HepG2 (cell line): ENCODE measurements around the gene MACROD2. TPM values are rescaled to one million over a fixed set of nuclear protein-coding genes. Genes with fewer than 3 reads are reported as not detected.

Experiments
- ATAC-seq: fragments of 200-7000 bp; cut with Tn5 transposase; 3 replicates; pipeline ENCODE4 v1.9.1; 2020; ENCODE audit warnings: mild to moderate bottlenecking, moderate library complexity
- BruUV-seq: library from RNA; stranded (reverse); fragments of 400-500 nt; replicated peaks from 2 replicates; lab custom pipeline; 2021; lab: Mats Ljungman, UMichigan
- CTCF ChIA-PET: fragments of 300-600 bp; formaldehyde crosslinking; extraction: SDS; loops from one replicate; lab custom pipeline; 2021; ENCODE audit warnings: low total read pairs, inconsistent platforms, low intra/inter-chr PET ratio; lab: Yijun Ruan, JAX
- POLR2A ChIA-PET: fragments of 350-600 bp; sonication (Branson Sonifier 250); formaldehyde crosslinking; loops from one replicate; lab custom pipeline; 2020; ENCODE audit warnings: antibody characterized with exemption, inconsistent platforms; lab: Yijun Ruan, JAX
- DNase-seq: peaks from one replicate; pipeline ENCODE4 v3.0.0-alpha.2; 2015; ENCODE audit warnings: low spot score
- FAIRE-seq: peaks from 3 replicates; lab custom pipeline; 2011; peaks lifted over from hg19 to GRCh38; lab: Jason Lieb, UNC
- H2AFZ ChIP-seq: one replicate; pipeline ENCODE4 v1.6.1; 2011; ENCODE audit warnings: low read length, inconsistent platforms
- H3K27ac ChIP-seq: fragments of 300-600 bp; 3 replicates; pipeline ENCODE4 v1.8.0; 2011; ENCODE audit warnings: mixed run types, mild to moderate bottlenecking, mixed read lengths, low read length, inconsistent platforms; ENCODE audit not compliant: insufficient read depth; ENCODE audit errors: extremely low read length
- H3K27me3 ChIP-seq, 2 experiments: fragments of 200-600 bp in 1 of 2; 2 replicates in 1 of 2; 3 replicates in 1 of 2; pipeline versions ENCODE4 v1.6.0 to v1.8.0; 2011; ENCODE audit warnings: low read length in 2 of 2, mild to moderate bottlenecking in 2 of 2, moderate library complexity in 2 of 2, inconsistent platforms in 1 of 2; ENCODE audit not compliant: insufficient read depth in 2 of 2, control insufficient read depth in 1 of 2
- H3K36me3 ChIP-seq, 2 experiments: fragments of 200-600 bp in 1 of 2; replicated peaks in 1 of 2; 2 replicates in 1 of 2; 3 replicates in 1 of 2; pipeline versions ENCODE4 v1.5.1 to v1.8.0; 2011; ENCODE audit warnings: low read length in 2 of 2, inconsistent platforms in 1 of 2; ENCODE audit not compliant: insufficient read depth in 2 of 2, control insufficient read depth in 1 of 2
- H3K4me1 ChIP-seq: 2 replicates; pipeline ENCODE4 v1.5.1; 2012; ENCODE audit warnings: low read length, inconsistent platforms; ENCODE audit not compliant: insufficient read depth
- H3K4me2 ChIP-seq: 2 replicates; pipeline ENCODE4 v1.6.0; 2011; ENCODE audit warnings: low read depth, low read length, inconsistent platforms
- H3K4me3 ChIP-seq, 3 experiments: fragments of 200-600 bp in 1 of 3; sonication (generic), shearing (Covaris generic) in 1 of 3; replicated peaks in 1 of 3; 2 replicates each; pipeline ENCODE4 v1.5.1; 2011 to 2016; ENCODE audit warnings: low read length in 3 of 3, inconsistent platforms in 2 of 3, low read depth in 2 of 3, mild to moderate bottlenecking in 2 of 3, control low read depth in 1 of 3, mixed read lengths in 1 of 3; ENCODE audit not compliant: insufficient read depth in 1 of 3
- H3K79me2 ChIP-seq: one replicate; pipeline ENCODE4 v1.6.1; 2011; ENCODE audit warnings: low read length, inconsistent platforms; ENCODE audit not compliant: insufficient read depth
- H3K9ac ChIP-seq: 2 replicates; pipeline ENCODE4 v1.6.0; 2011; ENCODE audit warnings: mild to moderate bottlenecking, low read depth, low read length, inconsistent platforms; ENCODE audit not compliant: insufficient read depth
- H3K9me3 ChIP-seq: 2 replicates; pipeline ENCODE4 v1.5.1; 2012; ENCODE audit warnings: mild to moderate bottlenecking, low read length
- H4K20me1 ChIP-seq: 2 replicates; pipeline ENCODE4 v1.6.0; 2011; ENCODE audit warnings: inconsistent platforms, mild to moderate bottlenecking, low read length, moderate library complexity; ENCODE audit not compliant: insufficient read depth
- EHMT2 ChIP-seq: fragments of 200-600 bp; sonication (generic); IDR thresholded peaks from 2 replicates; pipeline ENCODE4 v1.7.0; 2017; ENCODE audit warnings: antibody characterized with exemption, low read depth, low read length, borderline replicate concordance
- HNF4G ChIP-seq, 2 experiments: sonication (generic) in 1 of 2; formaldehyde crosslinking in 1 of 2; IDR thresholded peaks; 2 replicates each; pipeline versions ENCODE4 v1.4.0 to v1.6.1; 2011 to 2020; ENCODE audit warnings: borderline replicate concordance in 2 of 2, low read depth in 2 of 2, mild to moderate bottlenecking in 2 of 2, low read length in 1 of 2, missing genetic modification reagents in 1 of 2, moderate library complexity in 1 of 2
- KAT8 ChIP-seq: IDR thresholded peaks from 2 replicates; pipeline ENCODE4 v1.6.1; 2016; ENCODE audit warnings: missing genetic modification reagents, missing compliant biosample characterization
- MXI1 ChIP-seq: IDR thresholded peaks from 3 replicates; pipeline ENCODE4 v1.6.1; 2012; ENCODE audit warnings: low read depth, low read length, inconsistent platforms, borderline replicate concordance
- NR1H2 ChIP-seq: sonication (generic); formaldehyde crosslinking; IDR thresholded peaks from 2 replicates; pipeline ENCODE4 v1.8.1; 2022; ENCODE audit warnings: low read depth, missing genetic modification reagents, borderline replicate concordance
- REL ChIP-seq: sonication (generic); formaldehyde crosslinking; conservative IDR thresholded peaks from 2 replicates; pipeline ENCODE4 v1.8.0; 2022; ENCODE audit warnings: mild to moderate bottlenecking, missing genetic modification reagents, moderate library complexity
- RFX3 ChIP-seq: IDR thresholded peaks from 2 replicates; pipeline ENCODE4 v1.6.1; 2016; ENCODE audit warnings: missing biosample characterization, missing genetic modification reagents
- SCMH1 ChIP-seq: sonication (generic); formaldehyde crosslinking; IDR thresholded peaks from 2 replicates; pipeline ENCODE4 v1.9.0; 2021; ENCODE audit warnings: missing genetic modification reagents, mild to moderate bottlenecking, borderline replicate concordance
- SNAPC5 ChIP-seq: sonication (generic); formaldehyde crosslinking; IDR thresholded peaks from 2 replicates; pipeline ENCODE4 v1.8.1; 2023; ENCODE audit warnings: mild to moderate bottlenecking, missing genetic modification reagents, borderline replicate concordance
- TRIM24 ChIP-seq: sonication (generic); formaldehyde crosslinking; IDR thresholded peaks from 2 replicates; pipeline ENCODE4 v1.8.0; 2022; ENCODE audit warnings: mild to moderate bottlenecking, missing genetic modification reagents
- ZMYM4 ChIP-seq: sonication (generic); formaldehyde crosslinking; IDR thresholded peaks from 2 replicates; pipeline ENCODE4 v1.8.1; 2023; ENCODE audit warnings: mild to moderate bottlenecking, missing genetic modification reagents
- ZNF3 ChIP-seq: IDR thresholded peaks from 2 replicates; pipeline ENCODE4 v1.7.0; 2017; ENCODE audit warnings: inconsistent platforms
- ZNF333 ChIP-seq: sonication (generic); formaldehyde crosslinking; IDR thresholded peaks from 2 replicates; pipeline ENCODE4 v1.4.0; 2020; ENCODE audit warnings: mild to moderate bottlenecking, missing genetic modification reagents, borderline replicate concordance
- ZNF607 ChIP-seq: sonication (generic); formaldehyde crosslinking; IDR thresholded peaks from 2 replicates; pipeline ENCODE4 v1.5.1; 2020; ENCODE audit warnings: missing genetic modification reagents, mild to moderate bottlenecking, borderline replicate concordance
- ZNF670 ChIP-seq: sonication (generic); formaldehyde crosslinking; IDR thresholded peaks from 2 replicates; pipeline ENCODE4 v1.8.0; 2022; ENCODE audit warnings: mild to moderate bottlenecking, missing genetic modification reagents, borderline replicate concordance
- ZNF678 ChIP-seq: sonication (generic); formaldehyde crosslinking; IDR thresholded peaks from 2 replicates; pipeline ENCODE4 v1.4.0; 2020; ENCODE audit warnings: mild to moderate bottlenecking, missing genetic modification reagents
- ZZZ3 ChIP-seq: sonication (generic); formaldehyde crosslinking; IDR thresholded peaks from 2 replicates; pipeline ENCODE4 v1.4.0; 2020; ENCODE audit warnings: missing genetic modification reagents, mild to moderate bottlenecking, borderline replicate concordance
- WGBS: methylation state at CpG from one replicate; pipeline ENCODE4 v1.1.6; 2017; ENCODE audit warnings: low lambda C conversion rate; 5-methylcytosine and 5-hydroxymethylcytosine counted together
- in situ Hi-C: cut with HindIII; loops from 2 replicates; pipeline ENCODE4 v1.10.0; 2017; ENCODE audit warnings: low pct_unique_long_range_greater_than_20kb; ENCODE audit not compliant: extremely low pct_ligation_motif_present
- intact Hi-C: fragments of 100-400 bp; cut with micrococcal nuclease; formaldehyde crosslinking; loops from one replicate; pipeline ENCODE4 v1.10.0; 2022; ENCODE audit not compliant: unreplicated experiment
- polyA plus RNA-seq, 8 experiments: library from polyadenylated mRNA; depleted of rRNA in 3 of 8; stranded (reverse) in 7 of 8; unstranded in 1 of 8; fragments of >200 nt; fragmentation: Illumina TruSeq in 4 of 8; extraction: Trizol in 4 of 8; gene quantifications; 2 replicates each; pipeline versions ENCODE4 v1.2.1 to v1.2.3, GENCODE V29; 2011 to 2016; ENCODE audit warnings: low read depth in 4 of 8, missing spikeins in 1 of 8, mixed read lengths in 1 of 8; ENCODE audit not compliant: insufficient read depth in 1 of 8
- total RNA-seq, 5 experiments: library from RNA; depleted of rRNA; stranded (reverse); fragments of >200 nt; fragmentation: Illumina TruSeq; extraction: Trizol; gene quantifications; 2 replicates each; pipeline ENCODE4 v1.2.3, GENCODE V29; 2016; ENCODE audit warnings: low read depth in 1 of 5
- TF ChIP-seq, protein P1 (sequence below): sonication (generic); formaldehyde crosslinking; IDR thresholded peaks from 2 replicates; pipeline ENCODE4 v1.5.0; 2020; ENCODE audit warnings: mild to moderate bottlenecking, missing genetic modification reagents, borderline replicate concordance

Gene MACROD2
- total and polyA plus RNA-seq, 2 of the 13 experiments (the other 11 are each of a cell fraction or from before 2014, with no cell fraction given): 0.13 to 0.51 TPM

- in situ Hi-C loops: no loop called here
These were observed 1638.8 kb downstream of the MACROD2 start for GRCh38 chr20:15634102-15634501.

More at GRCh38 chr20:15634102-15634501, 1638.8 kb downstream of the MACROD2 start:
- H2AFZ ChIP-seq: no peak overlapping the region
- no peak for DNase-seq
- no peaks in the 10 kb centered on the region for H3K4me1 ChIP-seq
- no peak for TF ChIP-seq EHMT2
- no peak for TF ChIP-seq RFX3 (CRISPR knock-in tag)
- no peak for TF ChIP-seq ZNF678 (CRISPR knock-in tag)
- no peak for TF ChIP-seq ZNF670 (CRISPR knock-in tag)
- no peak for TF ChIP-seq NR1H2
- no peak for TF ChIP-seq SNAPC5 (CRISPR knock-in tag)
- TF ChIP-seq ZNF3 (CRISPR knock-in tag): no peak
- no peak for TF ChIP-seq REL (CRISPR knock-in tag)
- no peak for TF ChIP-seq TRIM24 (CRISPR knock-in tag)
- TF ChIP-seq ZMYM4 (CRISPR knock-in tag): no peak
- TF ChIP-seq, protein P1, sequence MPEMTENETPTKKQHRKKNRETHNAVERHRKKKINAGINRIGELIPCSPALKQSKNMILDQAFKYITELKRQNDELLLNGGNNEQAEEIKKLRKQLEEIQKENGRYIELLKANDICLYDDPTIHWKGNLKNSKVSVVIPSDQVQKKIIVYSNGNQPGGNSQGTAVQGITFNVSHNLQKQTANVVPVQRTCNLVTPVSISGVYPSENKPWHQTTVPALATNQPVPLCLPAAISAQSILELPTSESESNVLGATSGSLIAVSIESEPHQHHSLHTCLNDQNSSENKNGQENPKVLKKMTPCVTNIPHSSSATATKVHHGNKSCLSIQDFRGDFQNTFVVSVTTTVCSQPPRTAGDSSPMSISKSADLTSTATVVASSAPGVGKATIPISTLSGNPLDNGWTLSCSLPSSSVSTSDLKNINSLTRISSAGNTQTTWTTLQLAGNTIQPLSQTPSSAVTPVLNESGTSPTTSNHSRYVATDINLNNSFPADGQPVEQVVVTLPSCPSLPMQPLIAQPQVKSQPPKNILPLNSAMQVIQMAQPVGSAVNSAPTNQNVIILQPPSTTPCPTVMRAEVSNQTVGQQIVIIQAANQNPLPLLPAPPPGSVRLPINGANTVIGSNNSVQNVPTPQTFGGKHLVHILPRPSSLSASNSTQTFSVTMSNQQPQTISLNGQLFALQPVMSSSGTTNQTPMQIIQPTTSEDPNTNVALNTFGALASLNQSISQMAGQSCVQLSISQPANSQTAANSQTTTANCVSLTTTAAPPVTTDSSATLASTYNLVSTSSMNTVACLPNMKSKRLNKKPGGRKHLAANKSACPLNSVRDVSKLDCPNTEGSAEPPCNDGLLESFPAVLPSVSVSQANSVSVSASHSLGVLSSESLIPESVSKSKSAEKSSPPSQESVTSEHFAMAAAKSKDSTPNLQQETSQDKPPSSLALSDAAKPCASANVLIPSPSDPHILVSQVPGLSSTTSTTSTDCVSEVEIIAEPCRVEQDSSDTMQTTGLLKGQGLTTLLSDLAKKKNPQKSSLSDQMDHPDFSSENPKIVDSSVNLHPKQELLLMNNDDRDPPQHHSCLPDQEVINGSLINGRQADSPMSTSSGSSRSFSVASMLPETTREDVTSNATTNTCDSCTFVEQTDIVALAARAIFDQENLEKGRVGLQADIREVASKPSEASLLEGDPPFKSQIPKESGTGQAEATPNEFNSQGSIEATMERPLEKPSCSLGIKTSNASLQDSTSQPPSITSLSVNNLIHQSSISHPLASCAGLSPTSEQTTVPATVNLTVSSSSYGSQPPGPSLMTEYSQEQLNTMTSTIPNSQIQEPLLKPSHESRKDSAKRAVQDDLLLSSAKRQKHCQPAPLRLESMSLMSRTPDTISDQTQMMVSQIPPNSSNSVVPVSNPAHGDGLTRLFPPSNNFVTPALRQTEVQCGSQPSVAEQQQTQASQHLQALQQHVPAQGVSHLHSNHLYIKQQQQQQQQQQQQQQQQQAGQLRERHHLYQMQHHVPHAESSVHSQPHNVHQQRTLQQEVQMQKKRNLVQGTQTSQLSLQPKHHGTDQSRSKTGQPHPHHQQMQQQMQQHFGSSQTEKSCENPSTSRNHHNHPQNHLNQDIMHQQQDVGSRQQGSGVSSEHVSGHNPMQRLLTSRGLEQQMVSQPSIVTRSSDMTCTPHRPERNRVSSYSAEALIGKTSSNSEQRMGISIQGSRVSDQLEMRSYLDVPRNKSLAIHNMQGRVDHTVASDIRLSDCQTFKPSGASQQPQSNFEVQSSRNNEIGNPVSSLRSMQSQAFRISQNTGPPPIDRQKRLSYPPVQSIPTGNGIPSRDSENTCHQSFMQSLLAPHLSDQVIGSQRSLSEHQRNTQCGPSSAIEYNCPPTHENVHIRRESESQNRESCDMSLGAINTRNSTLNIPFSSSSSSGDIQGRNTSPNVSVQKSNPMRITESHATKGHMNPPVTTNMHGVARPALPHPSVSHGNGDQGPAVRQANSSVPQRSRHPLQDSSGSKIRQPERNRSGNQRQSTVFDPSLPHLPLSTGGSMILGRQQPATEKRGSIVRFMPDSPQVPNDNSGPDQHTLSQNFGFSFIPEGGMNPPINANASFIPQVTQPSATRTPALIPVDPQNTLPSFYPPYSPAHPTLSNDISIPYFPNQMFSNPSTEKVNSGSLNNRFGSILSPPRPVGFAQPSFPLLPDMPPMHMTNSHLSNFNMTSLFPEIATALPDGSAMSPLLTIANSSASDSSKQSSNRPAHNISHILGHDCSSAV: no peak
- no peak for TF ChIP-seq SCMH1 (CRISPR knock-in tag)
- TF ChIP-seq ZNF333 (CRISPR knock-in tag): no peak
- no peak for TF ChIP-seq HNF4G (IDR thresholded peaks at IDR 0.05; ENCODE audit: borderline replicate concordance, low read depth, low read length)
- no peak for TF ChIP-seq HNF4G (CRISPR knock-in tag; IDR thresholded peaks at IDR 0.05; ENCODE audit: borderline replicate concordance, low read depth)
- no peak for TF ChIP-seq KAT8
- TF ChIP-seq ZNF607 (CRISPR knock-in tag): no peak
- TF ChIP-seq MXI1: no peak
- no peak for TF ChIP-seq ZZZ3 (CRISPR knock-in tag)
- TF ChIP-seq, all 625 proteins: peak for 0
- ChIA-PET POLR2A (no interaction called here), CTCF (no interaction called here)
- Histone ChIP-seq H3K36me3 (no peaks in the 10 kb centered on the region), H3K79me2 (no peaks in the 10 kb centered on the region), H3K27ac (no peak overlapping the region), H3K9me3 (peaks cover 42% of the 10 kb centered on the region), H3K4me2 (no peak overlapping the region), H3K4me3 (no peak overlapping the region), H3K27me3 (no peaks in the 10 kb centered on the region), H3K9ac (no peak overlapping the region), H4K20me1 (no peaks in the 10 kb centered on the region)
- 26% methylated on average over 2 of the region's 2 CpGs for WGBS
- no peak for FAIRE-seq
- ATAC-seq: no peak
- intact Hi-C loops: no loop called here
- no TSS peak for BruUV-seq
